IPS-20b (cell line): ENCODE results near the gene PPT1.

ENCODE experiments used
- H3K27ac ChIP-seq: one replicate; pipeline ENCODE4 v1.5.1; 2013; ENCODE audit warnings: low read length
- H3K27me3 ChIP-seq: 2 replicates; pipeline ENCODE4 v1.6.1; 2013; ENCODE audit warnings: mild to moderate bottlenecking, low read length, inconsistent platforms; ENCODE audit not compliant: insufficient read depth
- H3K36me3 ChIP-seq: 2 replicates; pipeline ENCODE4 v1.6.1; 2013; ENCODE audit warnings: low read depth, mild to moderate bottlenecking, inconsistent platforms, low read length, moderate library complexity; ENCODE audit not compliant: insufficient read depth
- H3K4me1 ChIP-seq: 2 replicates; pipeline ENCODE4 v1.6.1; 2013; ENCODE audit warnings: mild to moderate bottlenecking, control low read depth, inconsistent platforms, low read length, moderate library complexity; ENCODE audit not compliant: insufficient read depth
- H3K4me3 ChIP-seq: 2 replicates; pipeline ENCODE4 v1.5.1; 2013; ENCODE audit warnings: mild to moderate bottlenecking, low read length, inconsistent platforms
- H3K9ac ChIP-seq: 2 replicates; pipeline ENCODE4 v1.6.1; 2013; ENCODE audit warnings: low read depth, mild to moderate bottlenecking, inconsistent platforms, low read length, moderate library complexity
- H3K9me3 ChIP-seq: 2 replicates; pipeline ENCODE4 v1.6.1; 2013; ENCODE audit warnings: mild to moderate bottlenecking, low read depth, low read length, inconsistent platforms; ENCODE audit not compliant: insufficient read depth

PPT1 gene

GRCh38 chr1:40047769-40048168, 49.3 kb downstream of the PPT1 start:
- Histone ChIP-seq H3K27ac (no peak overlapping the region), H3K4me3 (no peak overlapping the region), H3K36me3 (peaks cover 38% of the 10 kb centered on the region)

DNA sequence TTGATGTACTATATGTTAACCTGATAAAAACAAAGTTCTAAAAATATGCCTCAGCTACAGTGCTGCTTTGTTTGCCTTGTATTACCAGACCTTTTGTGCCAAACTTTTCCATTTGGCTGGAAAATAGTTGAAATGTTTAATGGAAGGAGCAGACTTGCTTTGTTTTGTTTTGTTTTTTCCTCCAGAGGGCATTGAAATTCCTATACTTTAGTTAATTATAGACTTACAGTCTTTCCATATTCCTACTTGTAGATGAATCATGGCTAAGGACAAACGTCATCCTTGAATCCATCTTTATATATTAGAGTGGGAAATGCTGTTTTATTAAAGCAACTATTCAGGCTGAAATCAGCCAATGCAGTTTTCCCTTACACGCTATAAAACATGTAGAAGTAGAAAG, 49.8 kb downstream of the PPT1 start:
- Histone ChIP-seq H3K4me1 (no peaks in the 10 kb centered on the region; the same call in 1 of the 2 replicates), H3K9me3 (no peaks in the 10 kb centered on the region), H3K27me3 (no peaks in the 10 kb centered on the region), H3K9ac (no peak overlapping the region), H3K36me3 (peaks cover 43% of the 10 kb centered on the region), H3K27ac (no peak overlapping the region), H3K4me3 (no peak overlapping the region)

More at GRCh38 chr1:40047769-40048168, 49.3 kb downstream of the PPT1 start:
- no peak overlapping the region for H3K9ac ChIP-seq
- H3K27me3 ChIP-seq: no peaks in the 10 kb centered on the region
- no peaks in the 10 kb centered on the region for H3K4me1 ChIP-seq
- no peaks in the 10 kb centered on the region for H3K9me3 ChIP-seq

- no peaks in the 10 kb centered on the region for H3K9me3 ChIP-seq
- H3K9ac ChIP-seq: no peak overlapping the region
- H3K27ac ChIP-seq: no peak overlapping the region
- H3K27me3 ChIP-seq: no peaks in the 10 kb centered on the region
- peaks cover 5% of the 10 kb centered on the region for H3K4me1 ChIP-seq
- no peak overlapping the region for H3K4me3 ChIP-seq
- H3K36me3 ChIP-seq: peaks cover 41% of the 10 kb centered on the region
These were observed 51.3 kb downstream of the PPT1 start for GRCh38 chr1:40045766-40046165.

- no peak overlapping the region for H3K4me3 ChIP-seq
- no peaks in the 10 kb centered on the region for H3K27me3 ChIP-seq
- no peak overlapping the region for H3K27ac ChIP-seq
- H3K4me1 ChIP-seq: peaks cover 5% of the 10 kb centered on the region
- H3K36me3 ChIP-seq: peaks cover 35% of the 10 kb centered on the region
- H3K9me3 ChIP-seq: no peaks in the 10 kb centered on the region
- no peak overlapping the region for H3K9ac ChIP-seq
These were observed 51.9 kb downstream of the PPT1 start for GRCh38 chr1:40045182-40045581.

DNA sequence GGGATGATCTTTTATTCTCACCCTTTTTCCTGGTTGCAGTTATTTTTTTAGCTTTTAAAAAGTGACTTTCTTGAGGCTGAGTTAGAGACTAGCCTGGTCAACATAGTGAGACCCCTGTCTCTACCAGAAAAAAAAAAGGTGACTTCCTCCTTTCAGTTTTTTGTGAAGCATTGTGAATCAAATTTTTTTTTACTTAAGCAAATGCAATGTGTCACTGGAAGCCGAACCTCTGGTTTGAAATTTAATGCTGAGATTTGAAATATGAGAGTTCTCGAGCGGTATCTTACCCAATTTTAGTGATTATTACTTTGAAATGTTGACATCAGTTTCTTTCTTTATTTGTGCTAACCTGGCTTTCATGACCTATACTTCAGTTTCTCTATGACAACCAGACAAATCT, 52.9 kb downstream of the PPT1 start:
- H3K9me3 ChIP-seq: no peaks in the 10 kb centered on the region
- H3K9ac ChIP-seq: no peak overlapping the region
- peaks cover 9% of the 10 kb centered on the region for H3K4me1 ChIP-seq
- no peak overlapping the region for H3K27ac ChIP-seq
- no peaks in the 10 kb centered on the region for H3K27me3 ChIP-seq
- no peak overlapping the region for H3K4me3 ChIP-seq
- peaks cover 25% of the 10 kb centered on the region; the same call in 1 of the 2 replicates for H3K36me3 ChIP-seq

DNA sequence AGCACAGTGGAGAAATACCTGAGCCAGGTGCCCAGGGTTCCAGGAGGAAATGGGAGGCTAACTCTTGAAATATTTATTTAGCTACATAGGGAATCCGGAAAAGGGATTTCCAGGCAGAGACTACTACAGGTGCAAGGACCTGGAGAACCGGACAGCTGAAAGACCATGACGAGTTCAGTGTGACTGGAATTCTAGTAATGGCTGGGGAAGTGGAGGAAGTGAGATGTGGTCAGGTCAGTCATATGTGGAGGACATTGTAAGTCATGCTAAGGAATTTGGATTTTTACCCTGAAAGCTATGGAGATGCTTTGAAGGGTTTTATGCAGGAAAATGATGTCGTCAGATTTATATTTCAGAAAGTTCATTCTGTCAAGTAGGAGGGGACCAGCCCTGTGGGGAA, 54.7 kb downstream of the PPT1 start:
- no peak overlapping the region for H3K4me3 ChIP-seq
- no peaks in the 10 kb centered on the region for H3K9me3 ChIP-seq
- 0 out of 2 replicates have a peak overlapping the region, but pooled peaks have one; percentile 21 for H3K9ac ChIP-seq
- H3K27ac ChIP-seq: no peak overlapping the region
- peaks cover 14% of the 10 kb centered on the region for H3K4me1 ChIP-seq
- no peaks in the 10 kb centered on the region for H3K27me3 ChIP-seq
- peaks cover 18% of the 10 kb centered on the region; the same call in 1 of the 2 replicates for H3K36me3 ChIP-seq

- peak overlapping the region; percentile 40 for H3K27ac ChIP-seq
- H3K36me3 ChIP-seq: peaks cover 14% of the 10 kb centered on the region; the same call in 1 of the 2 replicates
- peak overlapping the region; percentile 94 for H3K9ac ChIP-seq
- no peaks in the 10 kb centered on the region for H3K9me3 ChIP-seq
- H3K4me1 ChIP-seq: peaks cover 14% of the 10 kb centered on the region
- no peaks in the 10 kb centered on the region for H3K27me3 ChIP-seq
- H3K4me3 ChIP-seq: peak overlapping the region; percentile 98
These were observed 55.6 kb downstream of the PPT1 start for GRCh38 chr1:40041466-40041838.

GRCh38 chr1:40040511-40041465, 56.3 kb downstream of the PPT1 start, which contains the start of gene CAP1:
TSS of gene CAP1 (plus strand) at chr1:40040729. CDS start at chr1:40059347, 18,618 bp downstream.
- peaks cover 14% of the 10 kb centered on the region for H3K4me1 ChIP-seq

DNA sequence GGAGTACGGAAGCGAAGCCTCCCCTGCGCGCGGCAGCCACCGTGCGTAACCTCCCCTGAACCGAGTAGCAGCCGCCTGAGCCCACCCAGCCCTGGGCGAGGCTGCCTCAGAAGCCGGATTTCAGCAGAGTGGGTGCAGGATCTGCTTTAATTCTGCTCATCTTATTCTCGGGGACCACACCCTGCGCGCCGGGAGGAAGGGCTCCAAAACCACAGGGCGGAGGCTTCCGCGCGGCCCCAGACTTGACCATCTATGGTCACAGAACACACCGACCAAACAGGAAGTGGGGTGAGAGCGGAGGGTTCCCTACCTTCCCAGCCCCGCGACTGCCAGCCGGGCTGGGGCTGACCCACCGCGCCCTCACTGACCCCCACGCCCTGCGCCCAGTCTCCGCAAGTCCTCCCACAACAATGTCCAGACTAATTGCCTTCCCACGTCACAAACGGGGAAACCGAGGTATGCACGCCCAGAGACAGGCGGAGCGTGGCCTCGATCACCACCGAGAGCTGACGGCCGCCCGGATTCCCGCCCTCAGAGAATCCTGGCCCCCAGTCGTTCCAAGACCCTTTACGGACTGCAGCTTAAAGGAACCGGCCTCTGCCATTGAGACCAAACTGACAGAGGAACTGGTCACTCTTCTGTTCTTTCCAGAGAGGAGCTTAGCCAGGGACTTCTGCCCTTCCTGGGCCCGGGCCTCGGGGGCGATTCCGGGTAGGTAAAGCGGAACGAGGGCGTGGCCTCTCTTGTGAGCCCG, 57.1 kb downstream of the PPT1 start:
- peaks cover 14% of the 10 kb centered on the region for H3K4me1 ChIP-seq
- H3K27me3 ChIP-seq: no peaks in the 10 kb centered on the region
- peak overlapping the region; percentile 98 for H3K4me3 ChIP-seq
- H3K9me3 ChIP-seq: no peaks in the 10 kb centered on the region
- peaks cover 14% of the 10 kb centered on the region; the same call in 1 of the 2 replicates for H3K36me3 ChIP-seq
- H3K9ac ChIP-seq: peak overlapping the region; percentile 98
- peak overlapping the region; percentile 98 for H3K27ac ChIP-seq

More at GRCh38 chr1:40040511-40041465, 56.3 kb downstream of the PPT1 start, which contains the start of gene CAP1:
- peak within 1 kb of the TSS; percentile 98 for H3K4me3 ChIP-seq
- H3K9ac ChIP-seq: peak within 1 kb of the TSS; percentile 98
- H3K9me3 ChIP-seq: no peaks in the 10 kb centered on the region
- no peaks in the 10 kb centered on the region for H3K27me3 ChIP-seq
- peak within 1 kb of the TSS; percentile 98 for H3K27ac ChIP-seq
- peaks cover 14% of the 10 kb centered on the region; the same call in 1 of the 2 replicates for H3K36me3 ChIP-seq

- Histone ChIP-seq H3K9me3 (no peaks in the 10 kb centered on the region), H3K4me1 (peaks cover 14% of the 10 kb centered on the region), H3K36me3 (peaks cover 14% of the 10 kb centered on the region; the same call in 1 of the 2 replicates), H3K4me3 (peak overlapping the region; percentile 98), H3K27me3 (no peaks in the 10 kb centered on the region), H3K27ac (peak overlapping the region; percentile 98), H3K9ac (peak overlapping the region; percentile 98)
These were observed 57.8 kb downstream of the PPT1 start for GRCh38 chr1:40039245-40039756.

- Histone ChIP-seq H3K4me1 (peaks cover 14% of the 10 kb centered on the region), H3K36me3 (peaks cover 14% of the 10 kb centered on the region; the same call in 1 of the 2 replicates), H3K27ac (no peak overlapping the region), H3K9ac (peak overlapping the region; percentile 98; the same call in 1 of the 2 replicates), H3K9me3 (no peaks in the 10 kb centered on the region), H3K27me3 (no peaks in the 10 kb centered on the region), H3K4me3 (peak overlapping the region; percentile 98; the same call in 1 of the 2 replicates)
These were observed 58.4 kb downstream of the PPT1 start for GRCh38 chr1:40038697-40039096.
